SK-N-SH (cell line): ENCODE measurements around the gene PTEN.

Source experiments
- CTCF ChIP-seq: fragments of 200-600 bp; sonication (generic); IDR thresholded peaks from 2 replicates; pipeline ENCODE4 v1.6.1; 2017; ENCODE audit warnings: antibody characterized with exemption, mild to moderate bottlenecking, moderate library complexity
- MAX ChIP-seq: IDR thresholded peaks from 2 replicates; pipeline ENCODE4 v1.4.0; 2012; ENCODE audit warnings: low read depth
- MEF2A ChIP-seq: IDR thresholded peaks from 2 replicates; pipeline ENCODE4 v1.4.0; 2012; ENCODE audit warnings: low read depth, borderline replicate concordance
- NFIC ChIP-seq: IDR thresholded peaks from 2 replicates; pipeline ENCODE4 v1.4.0; 2012; ENCODE audit warnings: borderline replicate concordance
- NRF1 ChIP-seq: IDR thresholded peaks from 2 replicates; pipeline ENCODE4 v1.6.1; 2012; ENCODE audit warnings: low read depth, mild to moderate bottlenecking, low read length
- POLR2AphosphoS5 ChIP-seq: IDR thresholded peaks from 2 replicates; pipeline ENCODE4 v1.6.1; 2012; ENCODE audit warnings: low read depth, low read length
- RCOR1 ChIP-seq: fragments of 150-350 bp; IDR thresholded peaks from 2 replicates; pipeline ENCODE4 v1.6.1; 2017; ENCODE audit warnings: antibody characterized with exemption, low read length
- TAF1 ChIP-seq: IDR thresholded peaks from 2 replicates; pipeline ENCODE4 v1.6.1; 2012; ENCODE audit warnings: low read depth, mild to moderate bottlenecking, low read length, moderate library complexity, borderline replicate concordance
- TF ChIP-seq, protein P1 (sequence below): IDR thresholded peaks from 2 replicates; pipeline ENCODE4 v1.4.0; 2012; ENCODE audit warnings: low read depth, borderline replicate concordance
- TF ChIP-seq, protein P2 (sequence below): fragments of 150-350 bp; IDR thresholded peaks from 2 replicates; pipeline ENCODE4 v1.6.1; 2017; ENCODE audit warnings: antibody characterized with exemption, low read length, low read depth, borderline replicate concordance

DNA sequence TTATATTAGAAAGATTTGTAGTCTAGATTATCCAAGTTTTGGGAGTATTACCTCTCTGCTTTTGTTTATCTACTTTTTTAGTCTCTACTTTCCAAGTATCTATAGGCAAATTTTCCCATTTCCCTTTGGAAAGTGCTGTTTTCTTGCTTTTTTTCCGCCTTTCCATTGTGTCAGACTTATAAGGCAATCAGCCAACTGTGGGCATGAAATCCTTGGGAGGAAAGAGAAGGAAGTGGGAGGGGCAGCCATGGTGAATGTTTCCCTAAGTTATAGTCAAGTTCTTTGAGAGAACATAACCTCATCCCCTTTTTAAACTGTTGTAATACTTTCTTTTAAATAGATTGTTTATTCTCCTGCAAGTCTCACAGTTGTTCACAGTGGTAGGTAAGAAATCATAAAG is 52.6 kb downstream of the PTEN start:
- TF ChIP-seq NFIC (no peak), CTCF (no peak), TAF1 (no peak), NRF1 (no peak), RCOR1 (no peak), MEF2A (no peak), POLR2AphosphoS5 (no peak), MAX (no peak)
- TF ChIP-seq, protein P1, sequence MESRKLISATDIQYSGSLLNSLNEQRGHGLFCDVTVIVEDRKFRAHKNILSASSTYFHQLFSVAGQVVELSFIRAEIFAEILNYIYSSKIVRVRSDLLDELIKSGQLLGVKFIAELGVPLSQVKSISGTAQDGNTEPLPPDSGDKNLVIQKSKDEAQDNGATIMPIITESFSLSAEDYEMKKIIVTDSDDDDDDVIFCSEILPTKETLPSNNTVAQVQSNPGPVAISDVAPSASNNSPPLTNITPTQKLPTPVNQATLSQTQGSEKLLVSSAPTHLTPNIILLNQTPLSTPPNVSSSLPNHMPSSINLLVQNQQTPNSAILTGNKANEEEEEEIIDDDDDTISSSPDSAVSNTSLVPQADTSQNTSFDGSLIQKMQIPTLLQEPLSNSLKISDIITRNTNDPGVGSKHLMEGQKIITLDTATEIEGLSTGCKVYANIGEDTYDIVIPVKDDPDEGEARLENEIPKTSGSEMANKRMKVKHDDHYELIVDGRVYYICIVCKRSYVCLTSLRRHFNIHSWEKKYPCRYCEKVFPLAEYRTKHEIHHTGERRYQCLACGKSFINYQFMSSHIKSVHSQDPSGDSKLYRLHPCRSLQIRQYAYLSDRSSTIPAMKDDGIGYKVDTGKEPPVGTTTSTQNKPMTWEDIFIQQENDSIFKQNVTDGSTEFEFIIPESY: no peak
- TF ChIP-seq, protein P2, sequence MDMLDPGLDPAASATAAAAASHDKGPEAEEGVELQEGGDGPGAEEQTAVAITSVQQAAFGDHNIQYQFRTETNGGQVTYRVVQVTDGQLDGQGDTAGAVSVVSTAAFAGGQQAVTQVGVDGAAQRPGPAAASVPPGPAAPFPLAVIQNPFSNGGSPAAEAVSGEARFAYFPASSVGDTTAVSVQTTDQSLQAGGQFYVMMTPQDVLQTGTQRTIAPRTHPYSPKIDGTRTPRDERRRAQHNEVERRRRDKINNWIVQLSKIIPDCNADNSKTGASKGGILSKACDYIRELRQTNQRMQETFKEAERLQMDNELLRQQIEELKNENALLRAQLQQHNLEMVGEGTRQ: no peak
